GM21515 (cell line): ENCODE measurements around the gene C22orf23.

Experiments used
- ATAC-seq: cut with Tn5 transposase; IDR thresholded peaks from one replicate; pipeline ENCODE4 v1.9.1; 2021; ENCODE audit not compliant: unreplicated experiment

The C22orf23 gene

DNA sequence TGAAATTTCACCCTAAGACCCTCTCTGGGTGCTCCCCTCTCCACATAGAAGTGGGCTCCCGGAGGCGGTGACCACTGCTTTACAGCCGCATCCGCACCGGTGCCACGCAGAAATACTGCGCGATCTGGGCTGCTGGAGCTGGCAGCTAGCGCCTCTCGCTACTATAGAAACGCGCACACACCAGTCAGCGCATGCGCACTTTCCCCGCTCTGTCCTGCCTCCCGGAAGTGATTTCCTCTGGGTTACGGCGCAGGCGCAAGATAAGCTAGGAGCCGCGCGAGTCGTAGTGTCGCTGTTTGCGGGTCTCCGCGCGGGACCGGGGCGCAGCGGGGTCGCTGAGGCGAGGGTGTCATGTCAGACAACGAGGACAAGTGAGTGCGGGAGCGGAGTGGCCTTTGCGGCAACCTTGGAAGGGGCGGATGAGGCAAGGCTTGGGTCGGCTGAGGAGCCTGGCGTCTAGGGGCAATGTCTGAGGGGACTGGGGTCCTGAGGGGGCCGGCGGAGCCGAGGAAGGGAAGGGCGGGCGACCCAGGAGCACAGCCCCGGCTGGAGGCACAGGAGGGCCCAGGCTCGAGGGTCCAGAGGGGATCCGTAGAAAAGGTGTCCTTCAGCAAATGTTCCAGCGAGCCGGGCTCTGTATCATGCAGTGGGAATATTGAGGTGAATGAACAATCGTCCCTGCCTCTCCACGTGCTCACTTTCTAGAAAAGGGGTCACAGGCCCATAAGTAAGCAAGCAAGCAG, at the start of gene C22orf23, which contains the start of gene POLR2F:
TSS of gene C22orf23 (minus strand) at position 165 of the 743 bp plus-strand sequence. CDS start 452 bp downstream, outside the sequence.
TSS of gene POLR2F (plus strand) at position 263 of the 743 bp plus-strand sequence. CDS start at position 352, 89 bp downstream.
- ATAC-seq: peak; percentile 78

- no peak for ATAC-seq
These were observed 46.4 kb upstream of the C22orf23 start for GRCh38 chr22:37999640-38000272.

GRCh38 chr22:37999236-37999635, 45.8 kb upstream of the C22orf23 start:
- no peak for ATAC-seq

DNA sequence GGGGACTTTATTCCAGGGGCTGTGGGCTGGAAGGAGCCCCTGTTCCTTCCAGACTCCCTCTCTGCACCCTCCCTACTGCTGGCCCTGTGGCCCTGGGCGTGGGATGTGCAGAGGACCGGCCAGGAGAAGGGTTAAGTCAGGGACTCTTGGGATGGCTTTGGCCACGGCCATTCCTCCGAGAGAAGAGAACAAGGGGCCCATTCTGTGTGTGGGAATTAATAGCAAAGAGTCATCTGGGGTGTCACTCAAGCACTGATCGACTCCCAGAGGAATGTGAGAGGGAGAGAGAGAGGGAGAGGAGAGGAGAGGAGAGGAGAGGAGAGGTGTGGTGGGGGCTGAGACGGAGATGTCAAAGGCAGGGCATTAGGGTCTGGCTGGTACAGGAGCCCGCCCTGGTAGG, 45.1 kb upstream of the C22orf23 start:
- ATAC-seq: no peak

- no peak for ATAC-seq
These were observed 43.3 kb upstream of the C22orf23 start for GRCh38 chr22:37996515-37997246.

GRCh38 chr22:37996079-37996478, 42.7 kb upstream of the C22orf23 start:
- ATAC-seq: no peak

DNA sequence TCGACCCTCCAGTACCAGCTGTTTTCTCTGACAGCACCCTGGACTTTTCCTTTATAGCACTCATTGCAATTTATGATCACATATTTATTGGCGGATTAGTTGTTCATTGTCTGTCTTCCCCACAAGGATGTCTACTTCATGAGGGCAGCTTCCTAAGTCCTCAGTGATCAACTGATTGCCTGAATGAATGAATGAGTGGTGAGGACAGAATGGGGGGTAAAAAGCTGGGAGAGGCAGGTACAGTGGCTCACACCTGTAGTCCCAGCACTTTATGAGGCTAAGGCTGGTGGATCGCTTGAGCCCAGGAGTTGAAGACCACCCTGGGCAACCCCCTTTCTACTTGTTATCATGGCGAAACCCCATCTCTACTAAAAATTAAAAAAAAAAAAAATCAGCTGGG, 42.1 kb upstream of the C22orf23 start:
- no peak for ATAC-seq

GRCh38 chr22:37994982-37995381, 41.6 kb upstream of the C22orf23 start:
- no peak for ATAC-seq

GRCh38 chr22:37994049-37994448, 40.6 kb upstream of the C22orf23 start:
- no peak for ATAC-seq

- ATAC-seq: no peak
These were observed 38.5 kb upstream of the C22orf23 start for GRCh38 chr22:37991731-37992442.

DNA sequence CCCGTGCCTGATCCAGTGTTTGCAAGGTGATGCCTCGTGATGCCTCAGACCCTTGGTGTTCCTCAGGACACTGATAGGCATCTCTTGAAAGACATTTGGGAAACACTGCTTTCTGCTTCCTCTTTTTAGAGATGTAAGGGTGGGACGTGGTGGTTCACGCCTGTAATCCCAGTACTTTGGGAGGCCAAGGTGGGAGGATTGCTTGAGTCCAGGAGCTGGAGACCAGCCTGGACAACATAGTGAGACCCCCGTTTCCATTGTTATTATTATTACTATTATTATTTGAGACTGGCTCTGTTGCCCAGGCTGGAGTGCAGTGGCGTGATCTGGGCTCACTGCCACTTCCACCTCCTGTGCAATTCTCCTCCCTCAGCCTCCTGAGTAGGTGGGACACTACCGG, 37.5 kb upstream of the C22orf23 start:
- no peak for ATAC-seq

DNA sequence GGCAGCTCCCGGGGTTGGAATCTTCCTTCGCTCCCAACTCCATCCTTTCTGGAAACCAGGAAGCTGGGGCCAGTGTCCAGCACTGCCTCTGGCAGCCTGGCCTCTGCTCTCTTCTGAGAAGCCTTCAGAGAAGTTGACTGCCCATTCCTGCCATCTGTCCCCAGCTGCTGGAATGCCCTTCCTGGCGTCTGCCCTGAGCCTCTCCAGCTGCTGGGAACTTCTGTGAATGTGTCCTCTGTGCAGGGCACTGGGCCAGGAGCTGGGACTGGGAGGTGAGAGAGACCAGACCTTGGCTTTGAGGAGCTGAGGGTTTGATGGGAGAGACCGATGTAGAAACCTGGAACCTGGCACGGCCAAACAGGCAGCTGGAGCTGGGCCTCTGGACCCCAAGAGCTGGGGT, 36.9 kb upstream of the C22orf23 start:
- ATAC-seq: no peak

GRCh38 chr22:37989146-37990045, 36.0 kb upstream of the C22orf23 start:
- no peak for ATAC-seq

DNA sequence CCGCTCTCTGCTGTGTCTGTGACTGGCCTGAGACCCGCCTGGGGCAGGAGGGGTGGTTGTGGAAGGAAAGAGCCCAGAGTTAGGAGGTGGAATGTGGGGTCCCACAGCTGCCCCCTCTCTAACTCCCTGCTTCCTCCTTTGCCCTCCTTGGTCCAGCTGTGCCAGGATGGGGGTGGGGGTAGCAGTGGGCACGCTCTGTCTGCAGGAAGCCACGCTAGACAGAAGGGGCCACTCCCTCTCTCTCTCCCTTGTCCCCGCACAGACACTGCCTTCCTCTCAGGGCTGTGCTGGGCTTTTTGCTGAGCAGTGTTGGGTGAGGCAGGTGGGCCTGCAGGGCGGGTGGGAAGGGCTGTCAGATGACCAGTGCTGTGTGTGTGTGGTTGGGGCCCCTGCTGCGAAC, 33.0 kb upstream of the C22orf23 start:
- ATAC-seq: no peak

DNA sequence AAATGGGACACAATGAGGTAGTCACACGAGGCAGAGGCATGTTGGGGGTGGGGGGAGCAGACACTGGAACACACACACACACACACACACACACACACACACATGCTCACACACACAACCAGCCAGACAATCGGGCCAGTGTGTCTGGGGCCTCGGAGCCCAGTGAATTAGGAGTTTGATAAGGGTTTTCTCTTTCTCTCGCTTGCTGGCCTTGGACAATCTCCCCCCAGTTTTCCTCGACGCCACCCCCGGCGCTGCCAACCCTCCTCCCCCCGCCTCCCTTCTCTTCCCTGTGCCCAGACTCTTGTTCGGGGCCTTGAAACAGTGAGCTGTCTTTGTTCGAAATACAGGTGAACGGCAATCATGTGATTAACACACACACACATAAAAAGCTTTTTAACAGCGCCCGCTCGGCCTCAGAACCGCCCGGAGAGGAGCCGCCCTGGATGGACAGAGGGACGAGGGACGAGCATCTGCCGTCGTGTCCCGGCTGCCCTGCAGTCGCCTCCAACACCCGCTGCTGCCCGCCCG, 32.4 kb upstream of the C22orf23 start:
- no peak for ATAC-seq

- no peak for ATAC-seq
These were observed 31.7 kb upstream of the C22orf23 start for GRCh38 chr22:37985050-37985585.

- ATAC-seq: no peak
These were observed 30.7 kb upstream of the C22orf23 start, which contains the start of gene SOX10 for GRCh38 chr22:37983860-37984791. Gene SOX10, minus strand, starts transcription at chr22:37984555. Its CDS starts 771 bp downstream, at chr22:37983784.
